ENCODE data around the gene GALM. TPM values are rescaled to one million over a fixed set of nuclear protein-coding genes. Genes with fewer than 3 reads are reported as not detected.

Gene GALM
- total RNA-seq, 1 experiment from 2014 or later, result 10.0 TPM

GRCh38 chr2:38745267-38745666 lies 79.4 kb downstream of the GALM start:
- no peak overlapping the region for H2AK5ac ChIP-seq (ENCODE audit: insufficient read length, low read length)
- H2BK120ac ChIP-seq (ENCODE audit: low read depth, low read length, poor library complexity, severe bottlenecking), result no peak overlapping the region
- no peak overlapping the region for H3K4me3 Mint-ChIP-seq
- no peak overlapping the region for H2BK12ac ChIP-seq (ENCODE audit: insufficient read length, low read depth, low read length)
- no peaks in the 10 kb centered on the region for H4K20me1 ChIP-seq (ENCODE audit: control insufficient read depth, insufficient read depth, insufficient read length)
- H2BK20ac ChIP-seq (ENCODE audit: low read depth, low read length, poor library complexity, severe bottlenecking), result no peak overlapping the region
- no peak overlapping the region for H4K8ac ChIP-seq (replicated peaks; ENCODE audit: insufficient read length, low read depth, low read length)
- no peak overlapping the region for H2AFZ ChIP-seq (ENCODE audit: low read length)
- H3K9me3 Mint-ChIP-seq, result no peaks in the 10 kb centered on the region; a peak in 1 of 5 replicates
- H3K4me1 ChIP-seq (ENCODE audit: insufficient read depth, low read length), result no peaks in the 10 kb centered on the region
- no peak overlapping the region for H3K14ac ChIP-seq (ENCODE audit: insufficient read depth, low read length)
- H2BK5ac ChIP-seq (ENCODE audit: insufficient read length, low read length), result no peak overlapping the region
- no peak overlapping the region for H4K5ac ChIP-seq (ENCODE audit: insufficient read length, low read depth, low read length)
- DNase-seq, result no peak
- no peak overlapping the region for H3K4me2 ChIP-seq (ENCODE audit: insufficient read depth, insufficient read length, low read length)
- no peak overlapping the region for H3K23ac ChIP-seq (ENCODE audit: insufficient read length, low read depth, low read length)
- TF ChIP-seq, protein P1, sequence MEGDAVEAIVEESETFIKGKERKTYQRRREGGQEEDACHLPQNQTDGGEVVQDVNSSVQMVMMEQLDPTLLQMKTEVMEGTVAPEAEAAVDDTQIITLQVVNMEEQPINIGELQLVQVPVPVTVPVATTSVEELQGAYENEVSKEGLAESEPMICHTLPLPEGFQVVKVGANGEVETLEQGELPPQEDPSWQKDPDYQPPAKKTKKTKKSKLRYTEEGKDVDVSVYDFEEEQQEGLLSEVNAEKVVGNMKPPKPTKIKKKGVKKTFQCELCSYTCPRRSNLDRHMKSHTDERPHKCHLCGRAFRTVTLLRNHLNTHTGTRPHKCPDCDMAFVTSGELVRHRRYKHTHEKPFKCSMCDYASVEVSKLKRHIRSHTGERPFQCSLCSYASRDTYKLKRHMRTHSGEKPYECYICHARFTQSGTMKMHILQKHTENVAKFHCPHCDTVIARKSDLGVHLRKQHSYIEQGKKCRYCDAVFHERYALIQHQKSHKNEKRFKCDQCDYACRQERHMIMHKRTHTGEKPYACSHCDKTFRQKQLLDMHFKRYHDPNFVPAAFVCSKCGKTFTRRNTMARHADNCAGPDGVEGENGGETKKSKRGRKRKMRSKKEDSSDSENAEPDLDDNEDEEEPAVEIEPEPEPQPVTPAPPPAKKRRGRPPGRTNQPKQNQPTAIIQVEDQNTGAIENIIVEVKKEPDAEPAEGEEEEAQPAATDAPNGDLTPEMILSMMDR (conservative IDR thresholded peaks at IDR 0.05), result no peak
- H3T11ph ChIP-seq (ENCODE audit: low read length), result no peak overlapping the region
- H3K36me3 Mint-ChIP-seq (ENCODE audit: insufficient read depth in 1 of 3, low read depth in 3 of 3), result peaks cover 70 to 91% (median 73%) of the 10 kb centered on the region in 3 experiments
- H3K4me1 Mint-ChIP-seq, result peaks cover 35 to 36% of the 10 kb centered on the region in 2 experiments
- H3K27me3 ChIP-seq (ENCODE audit: insufficient read depth, low read length), result no peaks in the 10 kb centered on the region
- H2BK15ac ChIP-seq (ENCODE audit: low read depth, low read length), result no peak overlapping the region
- no peak overlapping the region for H3K27ac Mint-ChIP-seq
- WGBS (ENCODE audit: extremely low coverage, insufficient read length, low lambda C conversion rate), result no CpG with 5 or more reads among the region's 9 CpGs
- peaks cover 13% of the 10 kb centered on the region for H3K79me2 ChIP-seq (ENCODE audit: insufficient read depth, low read length)
- no peak overlapping the region for H3K4ac ChIP-seq (ENCODE audit: low read depth, low read length)
- H3K79me1 ChIP-seq (ENCODE audit: insufficient read depth, low read depth, low read length, poor library complexity, severe bottlenecking), result no peaks in the 10 kb centered on the region
- no peak overlapping the region for H3K9ac ChIP-seq (ENCODE audit: extremely low read depth, insufficient read length, low read length)
- no peak overlapping the region for H3K27ac ChIP-seq (ENCODE audit: insufficient read length, low read depth, low read length)
- H4K91ac ChIP-seq (ENCODE audit: insufficient read length, low read depth, low read length), result no peak overlapping the region
- H3K9me3 ChIP-seq (ENCODE audit: control insufficient read depth, low read depth, low read length), result no peaks in the 10 kb centered on the region
- no peak overlapping the region for H3K56ac ChIP-seq (ENCODE audit: insufficient read length, low read depth, low read length)
- H3K18ac ChIP-seq (ENCODE audit: insufficient read length, low read depth, low read length), result no peak overlapping the region
- H3K23me2 ChIP-seq (ENCODE audit: insufficient read length, low read depth, low read length, poor library complexity, severe bottlenecking), result no peaks in the 10 kb centered on the region
- no peaks in the 10 kb centered on the region; the same call in 1 of the 2 replicates for H3K27me3 Mint-ChIP-seq (ENCODE audit: low read depth)

All from H9 (cell line).